Panc1 (cell line): Measurements from ENCODE around the gene CFAP298.

Experiments used
- POLR2AphosphoS5 ChIP-seq: IDR thresholded peaks from 2 replicates; pipeline ENCODE4 v1.6.1; 2012; ENCODE audit warnings: mild to moderate bottlenecking, low read depth, low read length, moderate library complexity
- REST ChIP-seq, 2 experiments: IDR thresholded peaks; 2 replicates each; pipeline ENCODE4 v1.6.1; 2011 to 2012; ENCODE audit warnings: low read depth in 2 of 2, control low read depth in 1 of 2, low read length in 1 of 2, mild to moderate bottlenecking in 1 of 2, moderate library complexity in 1 of 2; ENCODE audit not compliant: insufficient read depth in 1 of 2
- TCF7L2 ChIP-seq: IDR thresholded peaks from 2 replicates; pipeline ENCODE4 v1.6.1; 2011; ENCODE audit warnings: mild to moderate bottlenecking, low read depth, low read length, inconsistent platforms
- TF ChIP-seq, protein P1 (sequence below): fragments of 450-650 bp; IDR thresholded peaks from 2 replicates; pipeline ENCODE4 v1.5.1; 2017; ENCODE audit warnings: mild to moderate bottlenecking

DNA sequence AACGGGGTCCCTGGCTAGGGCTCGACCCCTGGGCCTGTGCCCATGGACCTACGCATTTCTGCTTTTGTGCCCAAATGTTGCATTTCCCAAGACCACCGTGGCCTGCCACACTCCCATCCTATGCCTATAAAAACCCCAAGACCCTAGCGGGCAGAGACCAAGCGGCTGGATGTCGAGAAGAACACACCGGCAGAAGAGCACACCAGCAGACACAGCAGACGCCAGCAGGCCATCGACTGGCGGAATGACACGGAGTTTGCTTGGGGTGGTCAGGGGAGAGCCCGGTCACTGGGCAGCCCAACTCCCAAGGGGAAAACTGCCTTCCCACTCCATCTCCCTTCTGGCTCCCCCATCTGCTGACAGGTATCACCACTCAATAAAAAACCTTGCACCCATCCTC, 31.2 kb downstream of the CFAP298 start:
- TF ChIP-seq, protein P1, sequence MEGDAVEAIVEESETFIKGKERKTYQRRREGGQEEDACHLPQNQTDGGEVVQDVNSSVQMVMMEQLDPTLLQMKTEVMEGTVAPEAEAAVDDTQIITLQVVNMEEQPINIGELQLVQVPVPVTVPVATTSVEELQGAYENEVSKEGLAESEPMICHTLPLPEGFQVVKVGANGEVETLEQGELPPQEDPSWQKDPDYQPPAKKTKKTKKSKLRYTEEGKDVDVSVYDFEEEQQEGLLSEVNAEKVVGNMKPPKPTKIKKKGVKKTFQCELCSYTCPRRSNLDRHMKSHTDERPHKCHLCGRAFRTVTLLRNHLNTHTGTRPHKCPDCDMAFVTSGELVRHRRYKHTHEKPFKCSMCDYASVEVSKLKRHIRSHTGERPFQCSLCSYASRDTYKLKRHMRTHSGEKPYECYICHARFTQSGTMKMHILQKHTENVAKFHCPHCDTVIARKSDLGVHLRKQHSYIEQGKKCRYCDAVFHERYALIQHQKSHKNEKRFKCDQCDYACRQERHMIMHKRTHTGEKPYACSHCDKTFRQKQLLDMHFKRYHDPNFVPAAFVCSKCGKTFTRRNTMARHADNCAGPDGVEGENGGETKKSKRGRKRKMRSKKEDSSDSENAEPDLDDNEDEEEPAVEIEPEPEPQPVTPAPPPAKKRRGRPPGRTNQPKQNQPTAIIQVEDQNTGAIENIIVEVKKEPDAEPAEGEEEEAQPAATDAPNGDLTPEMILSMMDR: no peak
- no peak for TF ChIP-seq POLR2AphosphoS5
- TF ChIP-seq TCF7L2: no peak
- TF ChIP-seq REST (IDR thresholded peaks at IDR 0.05; ENCODE audit: insufficient read depth in 1 of 2, low read depth in 2 of 2, low read length in 1 of 2): no peak
